ENCODE results near the gene CTNNB1. TPM values are rescaled to one million over a fixed set of nuclear protein-coding genes. Genes with fewer than 3 reads are reported as not detected.

The CTNNB1 gene
- polyA plus RNA-seq, 1 donor (not counting 4 experiments of a cell fraction or from before 2014, with no cell fraction given): 644 TPM

DNA sequence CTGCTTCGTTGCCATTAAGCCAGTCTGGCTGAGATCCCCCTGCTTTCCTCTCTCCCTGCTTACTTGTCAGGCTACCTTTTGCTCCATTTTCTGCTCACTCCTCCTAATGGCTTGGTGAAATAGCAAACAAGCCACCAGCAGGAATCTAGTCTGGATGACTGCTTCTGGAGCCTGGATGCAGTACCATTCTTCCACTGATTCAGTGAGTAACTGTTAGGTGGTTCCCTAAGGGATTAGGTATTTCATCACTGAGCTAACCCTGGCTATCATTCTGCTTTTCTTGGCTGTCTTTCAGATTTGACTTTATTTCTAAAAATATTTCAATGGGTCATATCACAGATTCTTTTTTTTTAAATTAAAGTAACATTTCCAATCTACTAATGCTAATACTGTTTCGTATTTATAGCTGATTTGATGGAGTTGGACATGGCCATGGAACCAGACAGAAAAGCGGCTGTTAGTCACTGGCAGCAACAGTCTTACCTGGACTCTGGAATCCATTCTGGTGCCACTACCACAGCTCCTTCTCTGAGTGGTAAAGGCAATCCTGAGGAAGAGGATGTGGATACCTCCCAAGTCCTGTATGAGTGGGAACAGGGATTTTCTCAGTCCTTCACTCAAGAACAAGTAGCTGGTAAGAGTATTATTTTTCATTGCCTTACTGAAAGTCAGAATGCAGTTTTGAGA lies 25.0 kb downstream of the CTNNB1 start:
- Histone ChIP-seq H4K20me1 (ENCODE audit: control insufficient read depth, extremely low read depth, insufficient read depth, low read length) (peaks cover 39% of the 10 kb centered on the region), H3K9ac (ENCODE audit: control insufficient read depth, extremely low read depth, insufficient read depth, low read length) (no peak overlapping the region), H3K27me3 (ENCODE audit: control insufficient read depth, extremely low read depth, insufficient read depth, low read length) (no peaks in the 10 kb centered on the region), H3K4me2 (ENCODE audit: control insufficient read depth, extremely low read depth, insufficient read depth, low read depth, low read length) (no peak overlapping the region), H3K79me2 (ENCODE audit: control insufficient read depth, insufficient read depth, low read length) (peaks cover 99% of the 10 kb centered on the region), H3K36me3 (ENCODE audit: control insufficient read depth in 2 of 2, extremely low read depth in 1 of 2, insufficient read depth in 2 of 2, low read length in 2 of 2) (peaks cover 22 to 25% of the 10 kb centered on the region in 2 experiments), H3K27ac (ENCODE audit: control insufficient read depth, insufficient read depth, low read length) (no peak overlapping the region), H3K9me1 (ENCODE audit: control insufficient read depth, extremely low read depth, insufficient read depth, low read length) (no peaks in the 10 kb centered on the region), H2AFZ (ENCODE audit: control insufficient read depth, low read length) (no peak overlapping the region), H3K9me3 (ENCODE audit: control insufficient read depth, low read depth, low read length) (no peaks in the 10 kb centered on the region), H3K4me1 (ENCODE audit: control insufficient read depth, extremely low read depth, insufficient read depth, low read length) (no peaks in the 10 kb centered on the region), H3K4me3 (ENCODE audit: control insufficient read depth in 2 of 3, extremely low read depth in 1 of 3, insufficient read depth in 2 of 3, low read depth in 1 of 3, low read length in 3 of 3) (no peak overlapping the region)
- DNase-seq (ENCODE audit: low read depth, low spot score) (no peak), FAIRE-seq (no peak)
- TF ChIP-seq, protein P1, sequence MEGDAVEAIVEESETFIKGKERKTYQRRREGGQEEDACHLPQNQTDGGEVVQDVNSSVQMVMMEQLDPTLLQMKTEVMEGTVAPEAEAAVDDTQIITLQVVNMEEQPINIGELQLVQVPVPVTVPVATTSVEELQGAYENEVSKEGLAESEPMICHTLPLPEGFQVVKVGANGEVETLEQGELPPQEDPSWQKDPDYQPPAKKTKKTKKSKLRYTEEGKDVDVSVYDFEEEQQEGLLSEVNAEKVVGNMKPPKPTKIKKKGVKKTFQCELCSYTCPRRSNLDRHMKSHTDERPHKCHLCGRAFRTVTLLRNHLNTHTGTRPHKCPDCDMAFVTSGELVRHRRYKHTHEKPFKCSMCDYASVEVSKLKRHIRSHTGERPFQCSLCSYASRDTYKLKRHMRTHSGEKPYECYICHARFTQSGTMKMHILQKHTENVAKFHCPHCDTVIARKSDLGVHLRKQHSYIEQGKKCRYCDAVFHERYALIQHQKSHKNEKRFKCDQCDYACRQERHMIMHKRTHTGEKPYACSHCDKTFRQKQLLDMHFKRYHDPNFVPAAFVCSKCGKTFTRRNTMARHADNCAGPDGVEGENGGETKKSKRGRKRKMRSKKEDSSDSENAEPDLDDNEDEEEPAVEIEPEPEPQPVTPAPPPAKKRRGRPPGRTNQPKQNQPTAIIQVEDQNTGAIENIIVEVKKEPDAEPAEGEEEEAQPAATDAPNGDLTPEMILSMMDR (optimal IDR thresholded peaks at IDR 0.05 in 1 of 3, IDR thresholded peaks at IDR 0.05 in 1 of 3, conservative IDR thresholded peaks at IDR 0.05 in 1 of 3; ENCODE audit: extremely low read depth in 1 of 3, insufficient read depth in 2 of 3, low read length in 3 of 3): no peak
- no peak for TF ChIP-seq EZH2 (IDR thresholded peaks at IDR 0.05; ENCODE audit: low read length)
- dilution Hi-C loops (cut with MboI; ENCODE audit: extremely low pct_ligation_motif_present, low sequenced_read_pairs): no loop called here

DNA sequence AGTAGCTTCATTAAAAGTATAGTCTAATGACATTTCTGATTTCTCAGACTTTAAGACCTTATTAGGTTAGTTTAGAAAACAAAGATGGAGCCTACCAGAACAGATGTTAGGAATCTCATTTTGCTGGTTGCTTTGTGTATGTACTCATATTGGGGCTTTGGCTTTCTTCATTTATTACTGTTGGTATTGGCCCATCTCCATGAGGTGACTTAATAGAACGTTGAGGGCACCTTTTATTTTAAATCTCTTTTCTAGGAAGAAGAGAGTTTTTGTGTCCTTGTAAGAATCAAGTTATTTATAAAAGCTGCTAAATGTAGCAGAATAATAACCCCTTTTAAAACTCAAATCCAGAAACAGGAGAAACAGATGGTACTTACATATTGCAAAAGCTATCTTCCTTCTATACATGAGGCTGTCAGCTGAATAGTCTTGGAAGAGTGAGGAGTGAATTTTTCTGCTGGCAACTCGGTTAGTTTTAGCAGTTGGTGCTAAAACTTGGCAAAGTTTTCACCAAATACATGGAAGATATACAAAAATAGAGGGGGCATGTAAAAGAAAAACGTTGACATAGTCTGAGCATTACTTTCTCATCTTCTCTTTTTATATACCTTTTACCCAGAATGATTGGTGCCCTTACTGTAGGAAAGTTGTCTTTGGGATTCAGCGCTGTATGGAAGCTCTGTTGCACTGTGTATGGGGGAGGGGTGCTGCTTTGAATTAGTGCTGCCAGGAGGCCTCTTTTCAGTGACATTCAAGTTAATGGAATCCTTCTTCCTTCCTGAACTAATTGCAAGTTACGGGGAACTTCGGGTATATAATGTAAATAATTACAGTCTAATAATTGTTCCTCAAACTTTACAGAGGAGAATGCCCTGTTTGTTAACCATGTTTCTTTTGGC lies 35.8 kb downstream of the CTNNB1 start:
- TF ChIP-seq EZH2 (IDR thresholded peaks at IDR 0.05; ENCODE audit: low read length): no peak
- TF ChIP-seq, protein P1 (optimal IDR thresholded peaks at IDR 0.05 in 1 of 3, IDR thresholded peaks at IDR 0.05 in 1 of 3, conservative IDR thresholded peaks at IDR 0.05 in 1 of 3; ENCODE audit: extremely low read depth in 1 of 3, insufficient read depth in 2 of 3, low read length in 3 of 3): no peak
- FAIRE-seq: peak; percentile 26
- Histone ChIP-seq H3K4me2 (ENCODE audit: control insufficient read depth, extremely low read depth, insufficient read depth, low read depth, low read length) (no peak overlapping the region), H4K20me1 (ENCODE audit: control insufficient read depth, extremely low read depth, insufficient read depth, low read length) (no peaks in the 10 kb centered on the region), H3K27me3 (ENCODE audit: control insufficient read depth, extremely low read depth, insufficient read depth, low read length) (no peaks in the 10 kb centered on the region), H3K27ac (ENCODE audit: control insufficient read depth, insufficient read depth, low read length) (no peak overlapping the region), H3K4me3 (ENCODE audit: control insufficient read depth in 2 of 3, extremely low read depth in 1 of 3, insufficient read depth in 2 of 3, low read depth in 1 of 3, low read length in 3 of 3) (no peak overlapping the region), H3K9me3 (ENCODE audit: control insufficient read depth, low read depth, low read length) (no peaks in the 10 kb centered on the region), H3K9me1 (ENCODE audit: control insufficient read depth, extremely low read depth, insufficient read depth, low read length) (no peaks in the 10 kb centered on the region), H3K9ac (ENCODE audit: control insufficient read depth, extremely low read depth, insufficient read depth, low read length) (no peak overlapping the region), H2AFZ (ENCODE audit: control insufficient read depth, low read length) (no peak overlapping the region), H3K4me1 (ENCODE audit: control insufficient read depth, extremely low read depth, insufficient read depth, low read length) (no peaks in the 10 kb centered on the region), H3K36me3 (ENCODE audit: control insufficient read depth in 2 of 2, extremely low read depth in 1 of 2, insufficient read depth in 2 of 2, low read length in 2 of 2) (peaks cover 40 to 55% of the 10 kb centered on the region in 2 experiments), H3K79me2 (ENCODE audit: control insufficient read depth, insufficient read depth, low read length) (peaks cover 20% of the 10 kb centered on the region)
- no peak for DNase-seq (ENCODE audit: low read depth, low spot score)
- dilution Hi-C loops (cut with MboI; ENCODE audit: extremely low pct_ligation_motif_present, low sequenced_read_pairs): loop anchor here (25.0 kb wide), 1 partner anchor 648 kb away; no protein-coding TSS in a partner anchor

Measured in keratinocyte (primary cell).